Measurements from ENCODE around the gene MAP3K14.

- TF ChIP-seq CTCF (IDR thresholded peaks at IDR 0.05): no peak
- TF ChIP-seq POLR2A (IDR thresholded peaks at IDR 0.05): no peak
Measured at GRCh38 chr17:45338996-45339535, 22.2 kb upstream of the MAP3K14 start.

Data from suprapubic skin (tissue), 3 donors.